Ishikawa (cell line): Measurements from ENCODE around the gene CARHSP1.

Experiments
- NFIC ChIP-seq: IDR thresholded peaks from 2 replicates; pipeline ENCODE4 v1.6.1; 2012
- YY1 ChIP-seq: IDR thresholded peaks from 2 replicates; pipeline ENCODE4 v1.6.1; 2012; ENCODE audit warnings: low read depth
- TF ChIP-seq, protein P1 (sequence below): IDR thresholded peaks from 2 replicates; pipeline ENCODE4 v1.6.1; 2012

DNA sequence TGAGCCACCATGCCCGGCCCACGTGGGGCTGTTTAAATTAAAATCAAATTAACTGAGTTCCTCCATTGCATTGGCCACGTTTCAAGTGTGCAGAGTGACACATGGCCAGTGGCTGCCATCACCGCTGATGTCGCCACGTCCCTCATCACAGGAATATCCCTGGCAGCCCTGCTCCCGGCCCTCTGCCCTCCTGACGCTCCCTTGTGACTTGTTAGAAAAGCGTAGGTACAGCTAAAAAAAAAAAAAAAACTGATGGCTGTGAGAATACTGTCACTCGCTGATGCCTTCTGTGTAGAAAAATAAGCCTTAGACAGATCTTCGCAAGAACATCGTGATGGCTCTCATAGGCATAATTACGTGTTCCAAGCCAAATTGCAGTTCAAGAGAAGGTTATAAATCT, 21.7 kb downstream of the CARHSP1 start:
- TF ChIP-seq, protein P1, sequence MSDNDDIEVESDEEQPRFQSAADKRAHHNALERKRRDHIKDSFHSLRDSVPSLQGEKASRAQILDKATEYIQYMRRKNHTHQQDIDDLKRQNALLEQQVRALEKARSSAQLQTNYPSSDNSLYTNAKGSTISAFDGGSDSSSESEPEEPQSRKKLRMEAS, result no peak
- no peak for TF ChIP-seq YY1
- TF ChIP-seq NFIC, result no peak
